Activated CD4-positive, alpha-beta T cell treated with anti-CD3 and anti-CD28 coated beads for 36 hours (primary cell): ENCODE data around the gene COLEC12. TPM values are rescaled to one million over a fixed set of nuclear protein-coding genes. Genes with fewer than 3 reads are reported as not detected.

ENCODE experiments used
- ATAC-seq: fragments of 200-7000 bp; cut with Tn5 transposase; one replicate; pipeline ENCODE4 v1.10.0; 2021; ENCODE audit warnings: mild to moderate bottlenecking, moderate library complexity
- CTCF ChIA-PET: fragments of 350-600 bp; sonication (Branson Sonifier 250); formaldehyde crosslinking; loops from one replicate; lab custom pipeline; 2021; ENCODE audit warnings: antibody characterized with exemption; lab: Charles Lee
- POLR2A ChIA-PET: fragments of 350-600 bp; sonication (Branson Sonifier 250); formaldehyde crosslinking; loops from one replicate; lab custom pipeline; 2021; ENCODE audit warnings: antibody characterized with exemption, inconsistent platforms; lab: Charles Lee
- DNase-seq: peaks from one replicate; pipeline ENCODE4 v3.0.0-alpha.2; 2020
- H3K27ac Mint-ChIP-seq: one replicate; pipeline ENCODE4 v1.8.0; 2021; ENCODE audit warnings: mixed read lengths
- H3K27me3 Mint-ChIP-seq: one replicate; pipeline ENCODE4 v1.8.0; 2021; ENCODE audit warnings: mixed read lengths
- H3K36me3 Mint-ChIP-seq: one replicate; pipeline ENCODE4 v1.8.0; 2021; ENCODE audit warnings: low read depth, mixed read lengths
- H3K4me1 Mint-ChIP-seq: one replicate; pipeline ENCODE4 v1.8.0; 2021; ENCODE audit warnings: mixed read lengths
- H3K4me3 Mint-ChIP-seq: one replicate; pipeline ENCODE4 v1.8.0; 2021; ENCODE audit warnings: mild to moderate bottlenecking, moderate library complexity, mixed read lengths
- H3K9me3 Mint-ChIP-seq: one replicate; pipeline ENCODE4 v1.8.0; 2021; ENCODE audit warnings: low read depth, mixed read lengths
- intact Hi-C, 2 experiments: fragments of 100-400 bp; cut with DNase I in 1 of 2; cut with micrococcal nuclease in 1 of 2; formaldehyde crosslinking; loops; one replicate each; pipeline versions ENCODE4 v1.14.2 to v1.15.1; 2022 to 2024; cut with DNase I, micrococcal nuclease
- total RNA-seq, 2 experiments: library from RNA; stranded (reverse); gene quantifications; one replicate each; pipeline ENCODE4 v1.2.3, GENCODE V29; 2021

Gene COLEC12
- total RNA-seq, 2 experiments from 2014 or later = not detected

DNA sequence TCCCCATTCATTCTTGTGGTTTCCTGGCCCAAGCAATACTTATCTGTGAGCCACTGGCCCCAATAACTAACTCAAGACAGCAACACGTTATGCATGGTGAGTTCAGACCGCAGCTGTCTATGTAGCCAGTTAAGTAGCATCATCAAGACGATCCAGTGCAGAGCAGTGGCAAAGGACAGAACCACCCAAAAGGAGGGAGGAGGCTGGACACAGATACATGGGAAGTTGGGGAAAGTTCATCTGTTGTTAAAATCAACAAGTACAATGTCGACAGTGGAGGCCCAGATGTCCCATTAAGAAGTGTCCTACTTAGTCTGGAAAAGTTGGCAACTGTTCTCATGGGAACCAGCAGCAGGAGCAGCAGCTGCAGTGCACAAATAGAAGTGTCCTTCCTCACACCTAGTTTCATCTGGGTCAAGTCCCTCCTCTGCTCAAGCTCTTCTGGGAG lies 125.8 kb downstream of the COLEC12 start:
- intact Hi-C loops = no loop called here
- Mint-ChIP-seq H3K4me3 (no peak overlapping the region), H3K9me3 (no peaks in the 10 kb centered on the region), H3K36me3 (no peaks in the 10 kb centered on the region), H3K27ac (no peak overlapping the region), H3K27me3 (peaks cover 4% of the 10 kb centered on the region), H3K4me1 (no peaks in the 10 kb centered on the region)
- DNase-seq = no peak
- POLR2A ChIA-PET = no interaction called here
- CTCF ChIA-PET = no interaction called here
- no peak for ATAC-seq

DNA sequence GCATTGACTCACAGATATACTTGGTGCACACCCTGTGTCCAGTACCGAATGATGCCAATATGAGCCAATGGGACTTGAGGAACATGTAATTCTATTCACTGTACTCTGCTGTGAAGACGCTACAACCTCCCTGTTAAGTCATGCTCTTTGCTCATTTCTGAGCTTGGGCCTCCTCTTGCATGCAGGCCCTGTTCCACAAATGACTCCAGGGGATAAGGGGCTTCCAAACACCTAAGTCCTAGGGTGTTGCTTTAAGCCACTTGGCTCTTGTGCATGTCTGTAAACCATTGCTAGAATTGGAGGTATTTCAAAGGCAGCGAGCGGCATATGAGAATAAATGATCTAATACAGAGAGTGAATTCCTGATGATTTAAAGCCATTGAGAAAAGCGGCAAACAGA lies 126.7 kb downstream of the COLEC12 start:
- Mint-ChIP-seq H3K4me3 (no peak overlapping the region), H3K27me3 (peaks cover 1% of the 10 kb centered on the region), H3K36me3 (no peaks in the 10 kb centered on the region), H3K9me3 (no peaks in the 10 kb centered on the region), H3K27ac (no peak overlapping the region), H3K4me1 (no peaks in the 10 kb centered on the region)
- intact Hi-C loops = no loop called here
- ATAC-seq (no peak), DNase-seq (no peak)
- ChIA-PET POLR2A (no interaction called here), CTCF (no interaction called here)

DNA sequence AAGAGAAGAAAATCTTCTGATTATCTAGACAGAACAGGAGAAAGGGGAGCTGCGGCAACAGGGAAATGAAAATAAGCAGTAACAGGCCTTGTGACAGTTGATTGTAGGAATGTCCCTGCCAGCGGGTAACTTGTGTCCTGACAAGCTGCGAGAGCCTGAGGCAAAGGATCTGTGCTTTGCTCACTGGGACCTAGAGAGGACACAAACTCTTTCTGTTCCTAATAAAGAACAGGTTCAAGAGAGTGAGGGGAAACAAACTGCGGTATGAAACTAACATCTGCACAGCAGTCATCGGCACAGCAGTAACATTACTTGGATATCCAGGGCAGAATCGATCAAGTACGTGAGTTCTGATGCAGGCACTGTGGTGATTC lies 128.9 kb downstream of the COLEC12 start:
- H3K27ac Mint-ChIP-seq = no peak overlapping the region
- ATAC-seq (no peak), DNase-seq (no peak)
- H3K36me3 Mint-ChIP-seq = no peaks in the 10 kb centered on the region
- no peaks in the 10 kb centered on the region for H3K4me1 Mint-ChIP-seq
- no peaks in the 10 kb centered on the region for H3K9me3 Mint-ChIP-seq
- H3K4me3 Mint-ChIP-seq = no peak overlapping the region
- CTCF ChIA-PET = no interaction called here
- POLR2A ChIA-PET = no interaction called here
- intact Hi-C loops = no loop called here
- no peaks in the 10 kb centered on the region for H3K27me3 Mint-ChIP-seq

DNA sequence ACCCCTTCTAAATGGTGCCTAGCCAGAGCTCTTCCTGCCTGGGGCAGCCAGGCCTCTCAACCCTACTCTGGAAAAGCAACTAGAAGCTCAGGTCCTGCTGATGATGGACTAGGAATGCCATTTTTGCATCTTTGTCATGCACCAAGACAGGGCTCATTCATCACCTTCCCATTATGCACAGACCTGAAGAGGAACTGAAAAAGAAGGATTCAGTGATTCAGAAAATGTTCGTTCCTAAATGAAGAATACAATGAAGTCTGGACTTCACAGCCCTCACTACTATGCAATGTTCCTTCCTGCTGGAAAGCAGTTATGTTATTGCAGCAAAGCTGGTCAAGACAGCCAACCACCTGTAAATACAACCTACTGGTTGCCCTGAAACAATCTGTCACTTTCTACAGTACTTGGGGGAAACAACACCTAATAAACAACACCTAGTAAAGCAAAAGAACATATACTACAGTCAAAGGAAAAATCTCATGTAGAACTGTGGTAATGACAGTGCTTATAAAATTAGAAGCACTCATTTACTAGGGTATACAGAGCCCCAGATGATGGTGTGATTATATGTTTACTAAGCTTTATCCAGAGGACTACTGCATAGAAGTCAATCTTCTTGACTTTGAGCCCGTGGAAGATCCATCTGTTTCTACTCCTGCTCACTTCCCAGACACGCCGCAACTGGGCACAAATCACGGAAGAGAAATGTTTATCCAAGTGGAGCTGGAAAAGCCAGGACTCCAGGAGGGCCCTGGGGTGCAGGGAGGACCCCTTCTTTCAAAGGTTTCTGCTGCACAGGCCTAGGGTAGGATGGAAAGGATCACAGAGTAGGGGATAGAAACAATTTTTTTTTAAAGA lies 129.5 kb downstream of the COLEC12 start:
- CTCF ChIA-PET = interaction anchor here (0.8 kb wide), 1 partner anchor 14 kb away, joined by 3 read pairs; no protein-coding TSS in a partner anchor
- intact Hi-C loops = no loop called here
- Mint-ChIP-seq H3K27me3 (peaks cover under 1% of the 10 kb centered on the region), H3K36me3 (no peaks in the 10 kb centered on the region), H3K4me1 (no peaks in the 10 kb centered on the region), H3K4me3 (no peak overlapping the region), H3K27ac (no peak overlapping the region), H3K9me3 (no peaks in the 10 kb centered on the region)
- no peak for DNase-seq
- no peak for ATAC-seq
- POLR2A ChIA-PET = no interaction called here

DNA sequence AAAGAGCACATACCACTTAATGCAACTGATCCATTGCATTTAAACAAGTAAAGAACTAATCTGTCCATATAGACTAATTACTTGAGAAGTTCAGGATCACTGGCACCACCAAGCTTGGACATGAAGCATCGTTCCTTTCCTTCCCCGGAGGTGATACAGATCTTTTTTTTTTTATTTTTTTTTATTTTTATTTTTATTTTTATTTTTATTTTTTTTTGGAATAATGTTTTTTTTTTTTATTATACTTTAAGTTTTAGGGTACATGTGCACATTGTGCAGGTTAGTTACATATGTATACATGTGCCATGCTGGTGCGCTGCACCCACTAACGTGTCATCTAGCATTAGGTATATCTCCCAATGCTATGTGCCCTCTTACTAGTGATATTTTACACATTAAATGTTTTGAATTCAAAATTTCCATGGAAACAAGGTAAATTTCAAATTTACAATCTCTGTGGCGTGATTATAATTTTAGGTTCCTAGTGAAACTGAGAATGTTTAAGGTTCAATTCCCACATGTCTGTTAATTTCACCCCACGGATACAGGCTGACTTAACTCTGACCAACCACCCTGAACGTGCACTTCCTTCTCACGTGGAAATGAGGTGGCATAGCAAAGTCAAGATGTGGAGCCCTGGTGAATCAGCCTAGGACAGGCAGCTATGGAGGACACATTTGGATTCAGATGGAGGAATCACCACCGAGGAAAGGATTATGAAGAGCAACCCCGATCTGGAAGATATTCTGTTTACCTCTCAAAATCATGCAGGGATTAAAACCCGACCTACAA lies 131.1 kb downstream of the COLEC12 start:
- intact Hi-C loops = no loop called here
- no peaks in the 10 kb centered on the region for H3K4me1 Mint-ChIP-seq
- no peak overlapping the region for H3K4me3 Mint-ChIP-seq
- DNase-seq = no peak
- CTCF ChIA-PET = interaction anchor here (0.7 kb wide), 1 partner anchor 30 kb away, joined by 3 read pairs; no protein-coding TSS in a partner anchor
- no peak overlapping the region for H3K27ac Mint-ChIP-seq
- no peaks in the 10 kb centered on the region for H3K36me3 Mint-ChIP-seq
- POLR2A ChIA-PET = interaction anchor here (0.6 kb wide), 1 partner anchor 414 kb away, joined by 8 read pairs; no protein-coding TSS in a partner anchor
- no peak for ATAC-seq
- H3K27me3 Mint-ChIP-seq = peaks cover 2% of the 10 kb centered on the region
- no peaks in the 10 kb centered on the region for H3K9me3 Mint-ChIP-seq

DNA sequence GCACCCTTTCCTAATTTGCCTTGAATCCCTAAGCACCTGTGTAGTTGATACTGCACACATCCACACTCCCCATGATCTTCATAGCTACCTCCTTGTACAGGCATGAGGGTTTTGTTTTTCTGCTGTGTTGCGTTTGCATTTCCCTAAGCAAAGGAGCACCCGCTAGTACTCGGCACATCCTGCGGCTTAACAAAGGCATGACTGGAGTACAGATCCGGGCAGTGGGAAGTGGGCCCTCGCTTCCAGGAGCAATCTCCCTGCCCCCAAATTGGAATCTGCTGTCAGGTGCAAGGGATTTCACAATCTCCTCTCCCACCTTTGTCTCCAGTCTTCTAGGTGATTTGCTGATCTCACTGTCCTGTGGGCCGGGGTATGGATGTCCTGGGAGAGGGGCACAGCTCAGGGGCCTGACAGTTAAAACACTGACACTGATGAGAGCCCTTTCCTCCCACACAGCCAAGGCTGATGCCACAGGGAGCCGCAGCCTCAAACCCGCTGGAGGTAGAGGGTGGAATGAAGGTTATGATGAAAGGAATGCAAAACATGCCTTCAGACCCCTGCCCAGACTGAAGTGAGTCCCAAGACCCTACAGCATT lies 133.9 kb downstream of the COLEC12 start:
- no peak overlapping the region for H3K4me3 Mint-ChIP-seq

DNA sequence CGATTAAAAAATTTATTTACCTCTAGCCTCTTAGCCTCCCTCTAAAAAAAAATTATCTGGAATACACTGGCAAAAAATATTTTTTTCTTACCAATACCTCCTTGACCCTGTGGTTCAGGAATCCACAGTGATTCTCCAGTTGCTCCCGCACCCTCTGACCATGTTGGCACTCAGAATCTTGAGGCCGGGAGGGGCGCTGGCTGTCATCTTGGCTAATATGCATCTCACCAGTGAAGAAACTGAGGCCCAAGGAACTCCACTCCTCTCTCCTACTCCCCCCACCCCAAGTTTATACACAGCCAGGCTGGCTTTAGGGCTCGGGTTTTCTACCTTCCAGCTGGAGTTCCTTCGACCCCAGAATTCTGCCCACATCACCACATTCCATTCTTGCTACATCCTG lies 134.8 kb downstream of the COLEC12 start:
- peaks cover 2% of the 10 kb centered on the region for H3K27me3 Mint-ChIP-seq
- H3K36me3 Mint-ChIP-seq = no peaks in the 10 kb centered on the region
- ATAC-seq = no peak
- no peak overlapping the region for H3K27ac Mint-ChIP-seq
- H3K9me3 Mint-ChIP-seq = no peaks in the 10 kb centered on the region
- H3K4me1 Mint-ChIP-seq = no peaks in the 10 kb centered on the region
- intact Hi-C loops = no loop called here
- ChIA-PET POLR2A (no interaction called here), CTCF (no interaction called here)
- no peak for DNase-seq
- H3K4me3 Mint-ChIP-seq = no peak overlapping the region

More for the DNA sequence above, 133.9 kb downstream of the COLEC12 start:
- Mint-ChIP-seq H3K4me1 (no peaks in the 10 kb centered on the region), H3K36me3 (no peaks in the 10 kb centered on the region), H3K27ac (no peak overlapping the region), H3K27me3 (peaks cover 2% of the 10 kb centered on the region), H3K9me3 (no peaks in the 10 kb centered on the region)
- POLR2A ChIA-PET = no interaction called here
- intact Hi-C loops = no loop called here
- CTCF ChIA-PET = no interaction called here
- DNase-seq (no peak), ATAC-seq (no peak)

DNA sequence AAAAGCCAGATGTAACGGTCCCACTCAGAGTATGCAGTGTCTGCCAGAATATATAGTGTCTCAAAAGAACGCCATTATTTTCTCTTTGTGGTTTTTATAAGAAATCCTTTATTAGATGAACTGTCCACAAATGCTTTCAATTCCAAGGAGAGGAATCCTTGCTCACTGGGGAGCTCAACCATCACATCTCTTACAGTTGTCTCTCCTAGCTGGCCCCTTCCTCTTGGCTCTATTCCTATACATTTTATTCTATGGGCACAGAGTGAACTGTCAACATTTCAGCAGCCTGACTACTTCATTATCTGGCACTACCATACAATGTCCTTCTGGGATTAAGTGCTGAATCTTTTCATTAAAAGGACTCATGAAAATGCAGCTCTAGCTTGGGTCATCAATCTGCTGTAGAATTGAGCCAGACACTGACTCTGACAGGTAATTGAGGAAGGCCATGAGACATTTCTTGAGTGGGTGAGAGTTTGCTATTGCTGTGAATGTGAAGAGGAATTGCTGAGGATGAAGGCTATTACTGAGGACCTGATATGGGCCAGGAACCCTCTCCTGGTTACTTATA lies 136.2 kb downstream of the COLEC12 start:
- no peaks in the 10 kb centered on the region for H3K4me1 Mint-ChIP-seq
- no peaks in the 10 kb centered on the region for H3K36me3 Mint-ChIP-seq
- H3K27ac Mint-ChIP-seq = no peak overlapping the region
- intact Hi-C loops = no loop called here
- no peak overlapping the region for H3K4me3 Mint-ChIP-seq
- CTCF ChIA-PET = no interaction called here
- H3K9me3 Mint-ChIP-seq = no peaks in the 10 kb centered on the region
- peaks cover 2% of the 10 kb centered on the region for H3K27me3 Mint-ChIP-seq
- ATAC-seq = no peak
- DNase-seq = no peak
- POLR2A ChIA-PET = no interaction called here

DNA sequence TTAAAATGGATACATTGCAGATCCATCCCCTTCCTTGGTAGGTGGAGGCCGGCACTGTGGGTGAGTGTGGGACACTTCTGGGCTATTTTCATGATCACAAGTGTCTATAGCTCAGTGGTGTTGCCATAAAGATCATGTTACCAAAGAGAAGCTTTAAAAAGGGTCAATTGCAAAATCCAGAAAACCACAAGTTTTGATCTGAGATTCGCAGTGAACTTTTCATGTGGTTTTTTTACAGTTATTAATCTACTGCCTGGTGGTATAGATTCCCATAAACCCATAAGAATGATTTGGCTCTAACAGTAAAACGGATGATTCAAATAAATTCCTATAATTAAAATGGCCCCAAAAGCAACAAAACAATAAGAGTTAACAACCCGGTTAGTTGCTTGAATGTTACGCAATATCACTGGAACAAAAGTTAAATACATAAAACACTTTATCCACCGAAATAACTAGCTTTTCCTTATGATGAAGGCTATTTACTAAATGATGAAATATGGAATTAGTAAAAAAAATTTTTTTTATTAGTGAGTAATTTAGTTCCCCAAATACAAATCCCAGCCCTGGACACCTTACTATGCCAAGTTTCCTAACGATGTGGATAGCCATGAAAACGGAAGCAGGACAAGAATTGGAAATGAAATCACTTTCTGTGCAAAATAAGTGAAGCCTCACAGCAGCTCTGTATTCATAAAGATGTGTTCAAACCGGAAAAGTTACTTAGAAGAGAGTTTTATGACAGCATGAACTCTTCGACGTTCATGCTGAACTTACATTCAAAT lies 137.0 kb downstream of the COLEC12 start:
- intact Hi-C loops = no loop called here
- POLR2A ChIA-PET = no interaction called here
- H3K4me3 Mint-ChIP-seq = no peak overlapping the region

DNA sequence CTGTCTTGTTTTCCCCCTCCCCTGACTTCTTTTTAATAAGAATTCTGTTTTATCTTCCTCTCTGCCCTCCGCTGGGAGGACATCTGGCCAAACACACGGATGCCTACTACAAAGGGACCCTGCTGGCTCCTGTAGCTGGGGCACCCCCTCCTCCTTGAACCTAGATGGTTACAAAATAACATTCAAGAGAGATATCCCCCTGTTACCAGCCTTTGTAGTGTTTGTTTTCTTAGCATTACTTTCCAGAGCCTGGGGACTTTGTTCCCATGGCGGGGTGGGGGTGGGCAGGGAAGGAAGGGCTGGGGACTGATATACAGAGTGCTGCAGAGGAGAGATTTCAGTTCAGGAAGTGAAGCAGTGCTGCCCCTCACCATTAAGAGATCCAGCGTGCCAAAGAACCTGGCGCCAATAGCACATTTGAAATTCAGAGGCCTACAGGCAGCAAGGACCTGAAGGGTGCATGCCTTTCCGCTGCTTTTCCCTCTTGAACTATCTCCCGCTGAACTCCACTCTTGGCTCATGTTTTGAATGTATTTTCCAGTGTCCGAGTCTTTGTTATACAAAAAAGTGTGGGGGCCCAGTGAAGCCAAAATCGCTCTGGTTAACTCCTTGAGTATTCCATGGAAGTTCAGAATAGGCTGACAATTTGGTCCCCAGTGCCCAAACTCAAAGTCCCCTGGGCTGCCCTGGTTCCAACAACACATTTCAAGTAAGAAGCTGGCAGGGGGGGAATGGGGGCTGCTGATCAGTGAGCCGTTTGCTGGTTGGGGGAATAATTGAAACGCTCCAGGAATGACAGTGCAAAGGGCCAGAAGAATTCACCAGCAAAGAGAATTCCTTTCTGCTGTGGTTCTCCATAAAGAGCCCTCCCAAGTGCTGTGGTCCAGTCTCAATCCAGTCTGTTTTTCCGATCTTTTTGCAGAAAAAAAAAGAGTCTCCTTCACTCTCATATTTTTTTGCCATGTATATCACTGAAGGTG lies 137.9 kb downstream of the COLEC12 start:
- ChIA-PET POLR2A (no interaction called here), CTCF (no interaction called here)
- intact Hi-C loops = no loop called here
- H3K36me3 Mint-ChIP-seq = no peaks in the 10 kb centered on the region
- no peak overlapping the region for H3K27ac Mint-ChIP-seq
- peaks cover 2% of the 10 kb centered on the region for H3K27me3 Mint-ChIP-seq
- ATAC-seq = no peak
- H3K4me1 Mint-ChIP-seq = no peaks in the 10 kb centered on the region
- DNase-seq = no peak
- no peaks in the 10 kb centered on the region for H3K9me3 Mint-ChIP-seq
- no peak overlapping the region for H3K4me3 Mint-ChIP-seq

More for the DNA sequence above, 137.0 kb downstream of the COLEC12 start:
- CTCF ChIA-PET = no interaction called here
- H3K27ac Mint-ChIP-seq = no peak overlapping the region
- no peaks in the 10 kb centered on the region for H3K4me1 Mint-ChIP-seq
- DNase-seq (no peak), ATAC-seq (no peak)
- peaks cover 2% of the 10 kb centered on the region for H3K27me3 Mint-ChIP-seq
- no peaks in the 10 kb centered on the region for H3K36me3 Mint-ChIP-seq
- no peaks in the 10 kb centered on the region for H3K9me3 Mint-ChIP-seq
